OCI-M2 (cell line): ENCODE measurements around the gene ATR.
A peak's percentile ranks its signal among the peaks of the same experiment; 100 is the strongest.
"Not testable (repeated sequence)": the region's sequence is repeated elsewhere in the genome, so short reads cannot be mapped to it uniquely, and the experiment has no call there.

Source experiments
- DNase-seq: peaks from one replicate; lab custom pipeline; 2025; ENCODE audit not compliant: unreplicated experiment; lab: John Stamatoyannopoulos, UW

ATR gene

GRCh38 chr3:142595581-142595950 lies 17.0 kb upstream of the ATR start:
- no peak for DNase-seq

GRCh38 chr3:142595141-142595540 lies 16.6 kb upstream of the ATR start:
- DNase-seq, result no peak

GRCh38 chr3:142592268-142592667 lies 13.7 kb upstream of the ATR start:
- DNase-seq, result not testable (repeated sequence)

GRCh38 chr3:142588703-142589102 lies 10.2 kb upstream of the ATR start:
- DNase-seq, result no peak

- DNase-seq, result peak; percentile 6
Observed at GRCh38 chr3:142586803-142587406, 8.4 kb upstream of the ATR start.

GRCh38 chr3:142581070-142581469 lies 2.5 kb upstream of the ATR start:
- DNase-seq, result not testable (repeated sequence)

- DNase-seq, result no peak
Observed at GRCh38 chr3:142580061-142580423, 1.5 kb upstream of the ATR start.

GRCh38 chr3:142577696-142578328 lies 721 bp downstream of the ATR start:
- no peak for DNase-seq

- DNase-seq, result no peak
Observed at GRCh38 chr3:142576792-142577191, 1.7 kb downstream of the ATR start.

GRCh38 chr3:142574665-142575064 lies 3.9 kb downstream of the ATR start:
- DNase-seq, result no peak

GRCh38 chr3:142574223-142574622 lies 4.3 kb downstream of the ATR start:
- DNase-seq, result not testable (repeated sequence)

- DNase-seq, result not testable (repeated sequence)
Observed at GRCh38 chr3:142569422-142569821, 9.1 kb downstream of the ATR start.

- DNase-seq, result no peak
Observed at GRCh38 chr3:142568393-142569017, 10.0 kb downstream of the ATR start.

- DNase-seq, result no peak
Observed at GRCh38 chr3:142566096-142566495, 12.4 kb downstream of the ATR start.

GRCh38 chr3:142563496-142563997 lies 15.0 kb downstream of the ATR start:
- no peak for DNase-seq

- DNase-seq, result no peak
Observed at GRCh38 chr3:142560118-142560517, 18.4 kb downstream of the ATR start.

- no peak for DNase-seq
Observed at GRCh38 chr3:142553741-142554140, 24.8 kb downstream of the ATR start.

- DNase-seq, result not testable (repeated sequence)
Observed at GRCh38 chr3:142552579-142552978, 26.0 kb downstream of the ATR start.

- DNase-seq, result no peak
Observed at GRCh38 chr3:142549986-142550385, 28.5 kb downstream of the ATR start.

- DNase-seq, result no peak
Observed at GRCh38 chr3:142543307-142543706, 35.2 kb downstream of the ATR start.

GRCh38 chr3:142542054-142542453 lies 36.5 kb downstream of the ATR start:
- no peak for DNase-seq

- DNase-seq, result no peak
Observed at GRCh38 chr3:142536519-142536918, 42.0 kb downstream of the ATR start.
